ENCODE results near the gene DNAAF1.

- no peak for TF ChIP-seq CTCF (conservative IDR thresholded peaks at IDR 0.05; ENCODE audit: low read length)
- no peak for TF ChIP-seq EZH2phosphoT487 (IDR thresholded peaks at IDR 0.05; ENCODE audit: borderline replicate concordance)
These were observed 5.4 kb upstream of the DNAAF1 start for GRCh38 chr16:84139628-84140258.

All from Loucy (cell line).